Stimulated activated CD8-positive, alpha-beta memory T cell treated with anti-CD3 and anti-CD28 coated beads, Interleukin-7, amount 100 ng/mL, for 1 hour (primary cell): ENCODE data around the gene TMEM59L.

ENCODE experiments used
- DNase-seq, 2 donors: peaks; one replicate each; pipeline ENCODE4 v3.0.0-alpha.2; 2020; ENCODE audit warnings: low read depth in 2 of 2

TMEM59L gene

DNA sequence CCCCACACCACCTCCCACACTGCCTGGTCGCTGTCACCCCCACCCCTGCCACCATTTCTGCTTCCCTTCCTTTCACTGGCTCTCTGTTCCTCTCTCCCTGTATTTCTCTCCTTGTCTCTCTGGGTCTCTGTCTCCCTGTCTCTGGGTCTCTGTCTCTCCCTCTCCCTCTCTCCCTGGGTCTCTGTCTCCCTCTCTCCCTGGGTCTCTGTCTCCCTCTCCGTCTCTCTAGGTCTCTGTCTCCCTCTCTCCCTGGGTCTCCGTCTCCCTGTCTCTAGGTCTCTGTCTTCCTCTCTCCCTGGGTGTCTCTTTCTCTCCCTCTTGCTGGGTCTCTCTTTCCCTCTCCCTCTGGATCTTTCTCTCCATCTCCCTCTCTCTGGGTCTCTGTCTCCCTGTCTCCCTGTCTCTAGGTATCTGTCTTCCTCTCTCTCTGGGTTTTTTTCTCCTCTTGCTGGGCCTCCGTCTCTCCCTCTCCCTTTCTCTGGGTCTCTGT, 45.7 kb downstream of the TMEM59L start:
- no peak for DNase-seq

DNA sequence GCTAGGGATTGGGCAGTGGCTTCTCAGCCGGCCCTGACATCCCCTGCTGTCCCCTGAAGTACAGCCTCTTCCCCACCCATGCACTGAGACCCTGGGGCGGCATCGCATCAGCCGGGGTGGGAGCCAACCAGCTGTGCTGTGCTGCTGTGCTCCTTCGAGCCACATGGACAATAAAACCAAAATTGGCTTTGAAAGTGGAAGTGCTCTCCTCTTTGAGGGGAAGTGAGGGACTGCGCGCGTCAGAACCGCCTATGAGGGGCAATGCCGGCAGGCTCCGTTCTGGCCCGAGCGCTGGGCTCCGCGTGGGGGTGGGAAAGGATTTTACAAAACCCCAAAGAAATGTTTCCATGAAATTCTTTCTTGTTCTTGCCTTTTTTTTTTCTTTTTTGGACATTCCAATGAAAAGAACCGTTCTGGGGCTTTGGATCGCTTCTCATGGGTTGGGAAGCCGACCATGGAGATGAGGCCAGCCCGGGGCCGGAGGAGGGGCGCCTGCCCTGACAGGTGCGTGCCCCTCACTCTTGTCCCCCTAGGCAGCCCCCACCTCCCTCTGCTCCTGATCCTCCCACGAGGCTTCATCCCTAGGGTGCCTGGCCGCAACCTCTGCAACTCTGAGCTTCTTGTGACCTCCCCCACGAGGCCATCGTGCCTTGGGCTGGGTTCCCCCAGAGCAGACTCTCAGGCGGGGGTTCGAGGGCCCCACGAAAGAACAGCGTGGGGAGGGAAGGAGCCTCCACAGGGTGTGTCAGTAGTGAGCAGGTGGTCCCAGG, 46.8 kb downstream of the TMEM59L start:
- no peak for DNase-seq

DNA sequence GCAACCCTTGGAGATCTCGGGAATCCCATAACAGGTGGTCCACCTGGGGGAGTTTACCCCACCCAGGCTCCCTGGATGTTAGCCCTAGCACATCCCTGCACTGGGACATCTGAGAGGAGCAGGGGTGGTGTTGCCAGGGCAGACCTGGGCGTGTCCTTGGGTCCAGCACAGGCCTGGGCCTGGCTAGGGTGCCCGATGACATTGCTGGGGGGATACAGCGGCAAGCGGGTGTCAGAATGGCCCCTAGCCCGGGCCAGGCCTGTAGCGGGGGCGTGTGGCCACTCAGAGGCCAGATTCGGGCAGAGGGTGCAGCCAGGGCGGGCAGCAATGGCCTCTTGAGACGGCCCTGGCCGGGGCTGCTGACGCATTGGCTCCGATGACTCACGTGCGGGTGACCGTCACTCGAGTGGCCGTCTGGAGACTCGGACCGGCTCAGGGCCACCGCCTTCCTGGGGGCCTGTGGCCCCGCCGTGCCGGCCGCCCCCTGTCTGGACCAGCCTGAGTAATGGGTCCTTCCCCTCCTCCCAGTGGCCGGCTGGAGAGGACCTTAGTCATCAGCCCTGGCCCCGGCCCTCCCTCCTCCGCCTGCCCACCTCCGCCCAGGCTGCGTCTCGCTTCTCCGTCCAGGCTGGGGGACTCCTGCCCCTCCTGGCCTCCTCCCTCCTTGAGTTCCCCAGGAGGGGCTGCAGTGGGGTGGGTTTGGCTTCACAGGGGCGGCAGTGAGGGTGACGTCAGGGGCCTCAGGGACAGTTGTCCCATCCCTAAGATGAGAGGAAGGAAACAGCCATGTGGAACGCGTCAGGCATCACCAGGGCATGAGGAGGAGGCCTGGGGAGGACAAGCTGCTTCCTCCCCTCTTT, 47.6 kb downstream of the TMEM59L start:
- DNase-seq = no peak

DNA sequence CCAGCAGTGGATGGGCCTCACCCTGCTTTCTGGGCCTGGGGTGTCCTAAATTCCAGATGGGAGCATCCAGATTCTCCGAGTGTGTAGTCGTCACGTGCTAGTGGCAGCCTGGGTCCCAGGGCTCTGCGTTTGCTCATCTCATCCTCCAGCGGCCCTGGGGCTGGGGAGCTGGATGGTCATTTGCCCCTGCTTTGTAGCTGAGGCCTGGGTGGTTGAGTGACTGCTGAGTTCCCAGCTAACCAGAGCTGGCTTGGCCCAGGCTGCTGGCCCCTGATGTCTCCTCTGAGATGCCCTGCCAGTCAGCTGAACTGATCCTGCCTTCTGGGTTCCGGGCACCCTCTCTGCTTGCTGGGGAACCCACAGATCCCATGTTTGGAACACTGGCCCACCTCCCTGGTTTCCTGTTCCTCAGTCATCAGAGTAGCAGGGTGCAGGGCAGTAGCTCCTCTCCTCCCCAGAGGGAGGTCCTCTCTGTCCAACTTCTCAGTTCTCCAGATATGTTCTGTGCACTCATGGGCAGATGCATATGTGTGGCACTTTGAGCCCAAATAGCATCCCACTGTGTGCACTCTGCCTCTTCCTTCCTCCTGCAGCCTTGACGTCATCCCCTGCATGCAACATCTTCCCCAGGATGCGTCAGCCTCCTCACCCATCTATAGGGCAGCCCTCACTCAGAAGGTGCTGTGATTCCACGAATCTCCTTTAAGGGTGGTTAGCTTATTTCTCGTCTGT, 48.4 kb downstream of the TMEM59L start:
- DNase-seq = no peak

DNA sequence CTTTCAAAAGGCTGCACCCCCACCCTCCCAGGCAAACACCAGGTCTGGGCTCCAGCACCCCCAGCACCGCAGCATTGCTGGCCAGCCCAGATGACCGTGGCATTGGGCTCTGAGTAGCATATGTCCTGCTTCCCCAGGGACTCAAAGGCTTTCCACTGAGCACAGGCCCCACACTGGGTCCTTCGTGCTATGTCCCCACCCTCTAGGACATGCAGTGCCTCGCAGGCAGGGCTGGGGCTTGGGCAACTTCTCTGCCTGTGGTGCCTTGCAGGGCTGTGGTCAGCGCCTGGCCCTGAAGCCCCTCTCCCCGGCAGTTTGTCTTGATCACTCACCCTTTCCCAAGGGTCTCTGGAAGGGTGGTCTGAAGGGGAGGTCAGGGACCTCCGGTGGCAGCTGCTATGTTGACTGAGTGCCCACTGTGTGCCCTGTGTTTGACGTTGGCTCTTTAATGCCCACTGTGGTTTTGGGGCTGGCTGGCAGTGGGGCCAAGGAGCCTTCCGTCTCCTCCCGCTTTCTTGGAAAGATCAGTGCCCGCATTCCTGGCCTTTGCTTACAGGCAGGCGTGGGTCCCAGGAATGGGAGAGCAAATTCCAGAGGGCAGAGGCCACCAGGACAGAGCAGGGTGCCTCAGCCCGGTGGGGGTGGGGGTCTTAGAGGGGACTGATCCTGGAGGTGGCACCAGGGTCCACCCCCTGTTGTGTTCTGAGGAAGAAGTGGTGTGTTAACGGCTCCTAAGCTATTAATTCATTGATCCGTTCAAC, 50.5 kb downstream of the TMEM59L start:
- DNase-seq = no peak

DNA sequence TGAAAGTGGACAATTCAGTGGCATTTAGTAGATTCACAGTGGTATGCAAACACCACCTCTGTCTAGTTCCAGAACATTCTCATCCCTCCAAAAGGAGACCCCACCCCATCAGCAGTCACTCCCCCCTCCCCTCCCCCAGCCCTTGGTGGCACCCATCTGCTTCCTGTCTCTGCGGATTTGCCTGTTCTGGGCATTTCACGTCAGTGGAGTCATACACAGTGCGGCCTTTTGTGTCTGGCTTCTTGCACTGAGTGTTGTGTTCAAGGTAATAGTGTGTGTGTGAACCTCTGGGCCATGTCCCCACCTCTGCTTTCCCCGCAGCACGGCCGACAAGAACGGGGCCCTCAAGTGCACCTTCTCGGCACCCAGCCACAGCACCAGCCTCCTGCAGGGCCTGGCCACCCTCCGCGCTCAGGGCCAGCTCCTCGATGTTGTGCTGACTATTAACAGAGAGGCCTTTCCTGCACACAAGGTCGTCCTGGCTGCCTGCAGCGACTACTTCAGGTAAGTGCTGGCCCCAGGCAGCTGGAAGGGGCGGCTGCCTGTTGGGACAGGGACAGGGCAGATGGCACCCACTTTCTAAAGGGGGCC, 51.4 kb downstream of the TMEM59L start:
- DNase-seq = no peak

DNA sequence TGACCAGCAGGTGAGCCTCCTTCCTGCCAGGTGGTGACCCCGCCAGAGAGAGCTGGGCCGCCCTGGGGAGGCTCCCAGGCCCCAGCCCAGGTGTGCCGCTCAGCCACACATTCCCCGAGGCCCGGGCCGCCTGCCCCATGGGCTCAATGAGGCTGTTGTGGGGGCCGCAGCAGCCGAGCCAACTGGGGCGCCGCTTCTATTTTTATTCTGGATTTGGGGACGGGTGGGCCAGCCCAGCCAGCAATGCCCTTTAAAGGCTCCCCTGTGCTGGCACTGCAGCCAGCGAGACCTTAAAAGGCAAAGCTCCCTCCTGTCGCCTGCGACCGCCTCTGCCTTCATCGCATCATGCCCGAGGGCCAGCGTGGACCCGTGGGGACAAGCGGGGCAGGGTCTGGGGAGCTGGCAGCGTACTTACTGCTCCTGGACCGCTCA, 53.1 kb downstream of the TMEM59L start:
- no peak for DNase-seq

DNA sequence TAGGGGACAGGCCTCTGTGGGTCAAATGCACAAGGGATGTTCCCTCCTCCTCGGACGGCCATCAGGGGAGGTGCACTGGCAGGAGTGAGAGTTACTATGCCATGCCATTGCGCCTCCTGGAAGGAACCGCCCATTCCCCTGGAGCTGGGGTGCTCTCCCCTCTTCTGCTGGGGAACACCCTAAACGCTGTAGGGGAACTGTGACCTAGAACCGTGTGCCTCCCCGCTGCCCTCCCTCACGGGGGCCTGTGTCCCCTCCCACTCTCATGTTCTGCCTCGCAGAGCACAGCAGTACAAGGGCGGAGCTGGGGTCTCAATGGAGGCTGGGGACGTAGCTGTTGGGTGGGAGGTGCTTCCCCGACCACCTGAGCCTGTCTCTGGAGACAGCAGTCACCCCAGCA, 53.6 kb downstream of the TMEM59L start:
- no peak for DNase-seq

DNA sequence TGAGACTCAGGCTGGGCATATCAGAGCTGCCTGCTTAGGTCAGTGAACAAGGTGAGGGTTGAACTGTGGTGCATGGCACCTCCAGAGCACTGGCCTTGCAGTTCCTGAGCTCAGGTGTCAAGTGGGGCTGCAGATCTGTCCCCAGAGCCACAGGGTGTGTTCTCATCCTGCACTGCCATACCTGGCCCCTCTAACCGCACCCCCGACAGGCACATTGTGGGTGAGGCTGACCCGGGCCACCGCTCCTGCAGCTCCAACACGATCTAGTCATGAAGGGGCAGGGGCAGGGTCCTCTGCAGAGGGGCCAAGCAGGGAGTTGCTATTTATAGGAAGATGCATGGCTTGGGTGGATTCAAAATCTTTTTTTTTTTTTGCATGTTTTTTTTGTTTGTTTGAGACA, 54.1 kb downstream of the TMEM59L start:
- DNase-seq = no peak

DNA sequence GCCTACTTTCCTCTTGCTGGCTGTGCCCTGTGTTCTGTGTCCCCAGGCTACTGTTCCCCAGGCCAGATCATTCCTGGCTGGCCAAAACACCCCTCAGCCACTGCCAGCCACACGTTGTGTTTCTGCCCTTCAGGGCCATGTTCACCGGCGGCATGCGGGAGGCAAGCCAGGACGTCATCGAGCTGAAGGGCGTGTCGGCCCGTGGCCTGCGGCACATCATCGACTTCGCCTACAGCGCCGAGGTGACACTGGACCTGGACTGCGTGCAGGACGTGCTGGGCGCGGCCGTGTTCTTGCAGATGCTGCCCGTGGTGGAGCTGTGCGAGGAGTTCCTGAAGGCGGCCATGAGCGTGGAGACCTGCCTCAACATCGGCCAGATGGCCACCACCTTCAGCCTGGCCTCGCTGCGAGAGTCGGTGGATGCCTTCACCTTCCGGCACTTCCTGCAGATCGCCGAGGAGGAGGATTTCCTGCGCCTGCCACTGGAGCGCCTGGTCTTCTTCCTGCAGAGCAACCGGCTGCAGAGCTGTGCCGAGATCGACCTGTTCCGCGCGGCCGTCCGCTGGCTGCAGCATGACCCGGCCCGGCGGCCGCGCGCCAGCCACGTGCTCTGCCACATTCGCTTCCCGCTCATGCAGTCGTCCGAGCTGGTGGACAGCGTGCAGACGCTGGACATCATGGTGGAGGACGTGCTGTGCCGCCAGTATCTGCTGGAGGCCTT, 55.0 kb downstream of the TMEM59L start:
- DNase-seq = no peak

DNA sequence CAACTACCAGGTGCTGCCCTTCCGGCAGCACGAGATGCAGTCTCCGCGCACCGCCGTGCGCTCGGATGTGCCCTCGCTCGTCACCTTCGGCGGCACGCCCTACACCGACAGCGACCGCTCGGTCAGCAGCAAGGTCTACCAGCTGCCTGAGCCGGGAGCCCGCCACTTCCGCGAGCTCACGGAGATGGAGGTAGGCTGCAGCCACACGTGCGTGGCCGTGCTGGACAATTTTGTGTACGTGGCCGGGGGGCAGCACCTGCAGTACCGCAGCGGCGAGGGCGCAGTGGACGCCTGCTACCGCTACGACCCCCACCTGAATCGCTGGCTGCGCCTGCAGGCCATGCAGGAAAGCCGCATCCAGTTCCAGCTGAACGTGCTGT, 55.6 kb downstream of the TMEM59L start:
- DNase-seq = no peak

DNA sequence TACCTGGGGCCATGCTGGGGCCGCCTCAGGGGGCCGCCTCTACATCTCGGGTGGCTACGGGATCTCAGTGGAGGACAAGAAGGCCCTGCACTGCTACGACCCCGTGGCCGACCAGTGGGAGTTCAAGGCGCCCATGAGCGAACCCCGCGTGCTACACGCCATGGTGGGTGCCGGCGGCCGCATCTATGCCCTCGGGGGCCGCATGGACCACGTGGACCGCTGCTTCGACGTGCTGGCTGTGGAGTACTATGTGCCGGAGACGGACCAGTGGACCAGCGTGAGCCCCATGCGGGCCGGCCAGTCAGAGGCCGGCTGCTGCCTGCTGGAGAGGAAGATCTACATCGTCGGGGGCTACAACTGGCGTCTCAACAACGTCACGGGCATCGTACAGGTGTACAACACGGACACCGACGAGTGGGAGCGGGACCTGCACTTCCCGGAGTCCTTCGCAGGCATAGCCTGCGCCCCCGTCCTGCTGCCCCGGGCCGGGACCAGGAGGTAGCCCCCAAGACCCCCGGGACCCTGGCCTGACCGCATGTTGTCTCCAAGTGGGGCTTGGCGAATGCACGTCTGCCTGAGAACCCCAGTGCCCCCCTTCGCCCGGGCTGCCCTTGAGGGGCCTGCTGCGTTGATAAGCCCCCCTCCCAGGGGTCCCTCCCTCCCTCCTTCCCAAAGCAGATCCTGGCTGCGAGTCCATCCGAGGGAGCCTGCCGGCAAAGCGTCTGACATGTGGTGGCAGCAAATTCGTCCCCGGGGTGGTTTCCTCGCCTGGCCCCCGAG, 56.3 kb downstream of the TMEM59L start:
- DNase-seq = no peak

DNA sequence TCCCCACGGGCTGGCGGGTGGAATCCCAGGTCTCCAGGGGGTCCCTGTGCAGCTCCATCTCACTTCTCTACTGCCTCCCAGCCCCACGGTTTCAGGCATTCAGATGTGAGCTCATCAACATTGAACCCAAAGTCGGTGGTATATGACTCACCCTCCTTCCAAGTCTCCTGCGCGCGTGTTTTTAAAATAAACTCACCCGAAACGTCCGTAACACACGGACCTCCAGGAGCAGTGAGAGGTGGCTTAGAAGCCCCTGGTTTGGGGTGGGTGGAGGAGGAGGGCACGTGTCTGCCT, 56.8 kb downstream of the TMEM59L start:
- no peak for DNase-seq

DNA sequence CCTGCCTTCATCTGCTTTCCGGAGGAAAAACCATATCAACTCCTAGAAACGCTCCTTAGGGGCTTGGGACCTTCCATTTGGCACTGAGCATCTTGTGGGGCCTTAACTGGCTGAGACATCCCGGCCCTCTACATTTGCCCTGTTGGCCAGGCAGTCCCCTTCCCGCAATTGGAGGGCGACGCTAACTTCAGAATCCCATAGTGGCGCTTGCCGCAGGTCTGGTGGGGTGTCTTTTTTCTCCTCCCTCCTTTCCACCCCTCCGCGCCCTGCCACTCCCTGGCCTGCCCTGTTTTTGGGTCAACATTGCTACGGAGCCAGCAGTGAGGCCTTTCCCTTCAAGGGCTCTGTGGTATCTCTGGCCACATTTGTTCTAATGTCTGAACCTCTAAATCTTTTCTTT, 57.2 kb downstream of the TMEM59L start:
- DNase-seq = no peak

DNA sequence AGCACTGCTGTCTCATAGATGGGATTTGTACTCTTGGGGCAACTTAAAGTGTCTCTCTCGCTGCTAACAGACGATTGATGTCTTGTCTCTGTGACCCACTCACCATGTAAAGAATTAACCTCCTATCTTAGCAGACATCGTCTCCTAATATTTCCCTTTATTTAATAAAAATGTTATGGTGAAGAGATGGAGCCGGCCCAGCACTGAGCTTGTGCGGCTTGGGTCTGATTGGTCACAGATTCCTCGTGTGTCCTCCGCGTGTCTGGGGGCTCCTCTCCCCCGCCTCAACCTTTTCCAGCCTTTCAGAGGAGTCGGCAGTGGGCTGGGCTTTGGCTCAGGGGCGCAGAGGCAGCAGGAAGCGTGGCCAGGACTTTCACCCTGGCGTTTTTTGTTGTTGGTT, 57.6 kb downstream of the TMEM59L start:
- no peak for DNase-seq
